WTC11 (cell line): Measurements from ENCODE around the gene CENPS.

Experiments
- ETV6 ChIP-seq: sonication (generic); formaldehyde crosslinking; IDR thresholded peaks from 2 replicates; pipeline ENCODE4 v1.8.1; 2022; ENCODE audit warnings: mild to moderate bottlenecking, missing genetic modification reagents
- HMGA2 ChIP-seq: fragments of 250-450 bp; sonication (Bioruptor Pico); IDR thresholded peaks from 2 replicates; pipeline ENCODE4 v1.4.0; 2021; ENCODE audit warnings: mild to moderate bottlenecking, moderate library complexity
- IRF2 ChIP-seq: sonication (generic); formaldehyde crosslinking; IDR thresholded peaks from 2 replicates; pipeline ENCODE4 v1.8.0; 2022; ENCODE audit warnings: low read depth, missing genetic modification reagents, borderline replicate concordance
- JUN ChIP-seq: sonication (generic); formaldehyde crosslinking; IDR thresholded peaks from 2 replicates; pipeline ENCODE4 v1.8.0; 2023; ENCODE audit warnings: mild to moderate bottlenecking, missing genetic modification reagents
- MXD4 ChIP-seq: fragments of 250-450 bp; sonication (Bioruptor Pico); IDR thresholded peaks from 2 replicates; pipeline ENCODE4 v1.8.0; 2021; ENCODE audit warnings: mild to moderate bottlenecking, moderate library complexity, borderline replicate concordance
- SMAD3 ChIP-seq: sonication (generic); formaldehyde crosslinking; IDR thresholded peaks from 2 replicates; pipeline ENCODE4 v1.8.0; 2022; ENCODE audit warnings: missing genetic modification reagents, mild to moderate bottlenecking, borderline replicate concordance
- SP1 ChIP-seq: sonication (generic); formaldehyde crosslinking; conservative IDR thresholded peaks from 2 replicates; pipeline ENCODE4 v1.8.1; 2022; ENCODE audit warnings: missing genetic modification reagents
- ZNF138 ChIP-seq: sonication (generic); formaldehyde crosslinking; conservative IDR thresholded peaks from 2 replicates; pipeline ENCODE4 v1.8.1; 2022; ENCODE audit warnings: mild to moderate bottlenecking, moderate library complexity, missing genetic modification reagents
- ZNF263 ChIP-seq: sonication (generic); formaldehyde crosslinking; IDR thresholded peaks from 2 replicates; pipeline ENCODE4 v1.8.1; 2022; ENCODE audit warnings: low read depth, mild to moderate bottlenecking, moderate library complexity, missing genetic modification reagents
- TF ChIP-seq, protein P1 (sequence below): sonication (generic); formaldehyde crosslinking; IDR thresholded peaks from 2 replicates; pipeline ENCODE4 v1.8.1; 2022; ENCODE audit warnings: mild to moderate bottlenecking, moderate library complexity, missing genetic modification reagents
- TF ChIP-seq, protein P2 (sequence below): fragments of 200-600 bp; IDR thresholded peaks from 2 replicates; pipeline ENCODE4 v1.8.0; 2022; ENCODE audit warnings: antibody characterized with exemption
- TF ChIP-seq, protein P3 (sequence below): sonication (generic); formaldehyde crosslinking; IDR thresholded peaks from 2 replicates; pipeline ENCODE4 v1.8.0; 2022; ENCODE audit warnings: mild to moderate bottlenecking, missing genetic modification reagents
- TF ChIP-seq, protein P4 (sequence below): sonication (generic); formaldehyde crosslinking; IDR thresholded peaks from 2 replicates; pipeline ENCODE4 v1.8.0; 2022; ENCODE audit warnings: mild to moderate bottlenecking, missing genetic modification reagents

DNA sequence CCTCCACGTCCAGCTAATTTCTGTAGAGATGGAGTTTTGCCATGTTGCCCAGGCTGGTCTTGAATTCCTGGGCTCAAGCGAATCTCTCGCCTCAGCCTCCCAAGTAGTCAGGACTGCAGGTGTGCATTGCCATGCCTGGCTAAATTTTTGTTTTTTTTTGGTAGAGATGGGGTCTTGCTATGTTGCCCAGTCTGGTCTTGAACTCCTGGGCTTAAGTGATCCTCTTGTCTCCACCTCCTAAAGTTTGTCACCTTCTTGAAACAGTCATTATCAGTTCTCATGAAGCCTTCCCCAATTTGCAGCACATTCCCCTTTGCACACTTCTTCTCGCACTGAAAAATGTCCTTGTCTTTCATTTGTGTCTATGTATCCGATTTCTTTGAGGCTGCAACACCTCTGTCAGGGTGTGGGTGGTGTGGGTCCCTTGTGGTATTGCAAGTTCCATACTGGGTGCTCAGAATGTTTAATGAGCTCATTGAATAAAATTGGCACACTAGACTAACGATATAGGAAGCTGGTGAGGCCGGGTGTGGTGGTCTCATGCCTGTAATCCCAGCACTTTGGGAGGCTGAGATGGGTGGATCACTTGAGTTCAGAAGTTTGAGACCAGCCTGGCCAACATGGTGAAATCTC lies 16.7 kb downstream of the CENPS start:
- TF ChIP-seq SMAD3 (CRISPR knock-in tag): no peak
- TF ChIP-seq, protein P1, sequence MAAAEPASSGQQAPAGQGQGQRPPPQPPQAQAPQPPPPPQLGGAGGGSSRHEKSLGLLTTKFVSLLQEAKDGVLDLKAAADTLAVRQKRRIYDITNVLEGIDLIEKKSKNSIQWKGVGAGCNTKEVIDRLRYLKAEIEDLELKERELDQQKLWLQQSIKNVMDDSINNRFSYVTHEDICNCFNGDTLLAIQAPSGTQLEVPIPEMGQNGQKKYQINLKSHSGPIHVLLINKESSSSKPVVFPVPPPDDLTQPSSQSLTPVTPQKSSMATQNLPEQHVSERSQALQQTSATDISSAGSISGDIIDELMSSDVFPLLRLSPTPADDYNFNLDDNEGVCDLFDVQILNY (CRISPR knock-in tag): no peak
- TF ChIP-seq, protein P2, sequence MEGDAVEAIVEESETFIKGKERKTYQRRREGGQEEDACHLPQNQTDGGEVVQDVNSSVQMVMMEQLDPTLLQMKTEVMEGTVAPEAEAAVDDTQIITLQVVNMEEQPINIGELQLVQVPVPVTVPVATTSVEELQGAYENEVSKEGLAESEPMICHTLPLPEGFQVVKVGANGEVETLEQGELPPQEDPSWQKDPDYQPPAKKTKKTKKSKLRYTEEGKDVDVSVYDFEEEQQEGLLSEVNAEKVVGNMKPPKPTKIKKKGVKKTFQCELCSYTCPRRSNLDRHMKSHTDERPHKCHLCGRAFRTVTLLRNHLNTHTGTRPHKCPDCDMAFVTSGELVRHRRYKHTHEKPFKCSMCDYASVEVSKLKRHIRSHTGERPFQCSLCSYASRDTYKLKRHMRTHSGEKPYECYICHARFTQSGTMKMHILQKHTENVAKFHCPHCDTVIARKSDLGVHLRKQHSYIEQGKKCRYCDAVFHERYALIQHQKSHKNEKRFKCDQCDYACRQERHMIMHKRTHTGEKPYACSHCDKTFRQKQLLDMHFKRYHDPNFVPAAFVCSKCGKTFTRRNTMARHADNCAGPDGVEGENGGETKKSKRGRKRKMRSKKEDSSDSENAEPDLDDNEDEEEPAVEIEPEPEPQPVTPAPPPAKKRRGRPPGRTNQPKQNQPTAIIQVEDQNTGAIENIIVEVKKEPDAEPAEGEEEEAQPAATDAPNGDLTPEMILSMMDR: no peak
- no peak for TF ChIP-seq JUN
- TF ChIP-seq, protein P3, sequence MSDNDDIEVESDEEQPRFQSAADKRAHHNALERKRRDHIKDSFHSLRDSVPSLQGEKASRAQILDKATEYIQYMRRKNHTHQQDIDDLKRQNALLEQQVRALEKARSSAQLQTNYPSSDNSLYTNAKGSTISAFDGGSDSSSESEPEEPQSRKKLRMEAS (CRISPR knock-in tag): no peak
- no peak for TF ChIP-seq MXD4 (CRISPR knock-in tag)
- TF ChIP-seq, protein P4, sequence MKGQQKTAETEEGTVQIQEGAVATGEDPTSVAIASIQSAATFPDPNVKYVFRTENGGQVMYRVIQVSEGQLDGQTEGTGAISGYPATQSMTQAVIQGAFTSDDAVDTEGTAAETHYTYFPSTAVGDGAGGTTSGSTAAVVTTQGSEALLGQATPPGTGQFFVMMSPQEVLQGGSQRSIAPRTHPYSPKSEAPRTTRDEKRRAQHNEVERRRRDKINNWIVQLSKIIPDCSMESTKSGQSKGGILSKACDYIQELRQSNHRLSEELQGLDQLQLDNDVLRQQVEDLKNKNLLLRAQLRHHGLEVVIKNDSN (CRISPR knock-in tag): no peak
- no peak for TF ChIP-seq ZNF263
- TF ChIP-seq ZNF138 (CRISPR knock-in tag): no peak
- no peak for TF ChIP-seq ETV6
- no peak for TF ChIP-seq HMGA2 (CRISPR knock-in tag)
- no peak for TF ChIP-seq SP1 (CRISPR knock-in tag)
- no peak for TF ChIP-seq IRF2
